Liver (tissue), 3 donors: ENCODE data around the gene GPM6B.

Experiments
- CTCF ChIP-seq: fragments of 150-350 bp; IDR thresholded peaks from 2 replicates; pipeline ENCODE4 v1.5.1; 2017; ENCODE audit warnings: improper control_type of control experiment, low read depth, low read length; ENCODE audit not compliant: missing input control
- EGR1 ChIP-seq, 2 donors: IDR thresholded peaks; 2 replicates each; pipeline ENCODE4 v1.6.1; 2016 to 2018; ENCODE audit warnings: antibody characterized with exemption in 2 of 2, low read depth in 2 of 2
- FOXA1 ChIP-seq: IDR thresholded peaks from 2 replicates; pipeline ENCODE4 v1.6.1; 2016; ENCODE audit warnings: antibody characterized with exemption
- GABPA ChIP-seq, 2 donors: IDR thresholded peaks in 1 of 2; conservative IDR thresholded peaks in 1 of 2; 2 replicates each; pipeline ENCODE4 v1.6.1; 2016; ENCODE audit warnings: antibody characterized with exemption in 2 of 2, mild to moderate bottlenecking in 1 of 2, moderate library complexity in 1 of 2
- HNF4G ChIP-seq: IDR thresholded peaks from 2 replicates; pipeline ENCODE4 v1.6.1; 2016; ENCODE audit warnings: antibody characterized with exemption
- TAF1 ChIP-seq: conservative IDR thresholded peaks from 2 replicates; pipeline ENCODE4 v1.6.1; 2016; ENCODE audit warnings: antibody characterized with exemption, mild to moderate bottlenecking
- YY1 ChIP-seq: IDR thresholded peaks from 2 replicates; pipeline ENCODE4 v1.6.1; 2016; ENCODE audit warnings: antibody characterized with exemption, mild to moderate bottlenecking
- TF ChIP-seq, protein P1 (sequence below): IDR thresholded peaks from 2 replicates; pipeline ENCODE4 v1.6.1; 2016; ENCODE audit warnings: antibody characterized with exemption
- TF ChIP-seq, protein P2 (sequence below): IDR thresholded peaks from 2 replicates; pipeline ENCODE4 v1.6.1; 2016; ENCODE audit warnings: antibody characterized with exemption, mild to moderate bottlenecking
- donor health status: healthy.
- donor health status: healthy.

DNA sequence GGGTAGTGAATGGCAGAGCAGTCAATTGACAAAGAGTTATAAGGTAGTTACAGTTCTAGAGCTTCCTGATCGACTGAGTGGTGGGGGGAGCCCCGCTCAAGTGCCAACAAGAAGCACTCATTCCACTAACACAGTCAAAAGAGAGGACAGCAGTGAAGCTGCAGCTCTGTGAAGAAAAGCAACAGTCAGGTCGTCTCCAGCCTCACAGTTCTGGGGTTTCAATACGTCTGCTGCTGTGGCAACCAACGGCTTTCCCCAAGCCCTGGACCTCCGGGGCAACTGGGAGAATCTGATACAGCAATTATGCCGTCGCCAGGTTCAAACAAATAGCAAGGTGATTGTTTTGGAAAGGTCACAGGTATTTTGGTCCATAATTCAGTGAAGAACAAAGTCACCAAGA is 30.8 kb downstream of the GPM6B start:
- no peak for TF ChIP-seq CTCF
- TF ChIP-seq FOXA1, result no peak
- TF ChIP-seq, protein P1, sequence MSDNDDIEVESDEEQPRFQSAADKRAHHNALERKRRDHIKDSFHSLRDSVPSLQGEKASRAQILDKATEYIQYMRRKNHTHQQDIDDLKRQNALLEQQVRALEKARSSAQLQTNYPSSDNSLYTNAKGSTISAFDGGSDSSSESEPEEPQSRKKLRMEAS, result no peak
- TF ChIP-seq TAF1, result no peak
- TF ChIP-seq, protein P2, sequence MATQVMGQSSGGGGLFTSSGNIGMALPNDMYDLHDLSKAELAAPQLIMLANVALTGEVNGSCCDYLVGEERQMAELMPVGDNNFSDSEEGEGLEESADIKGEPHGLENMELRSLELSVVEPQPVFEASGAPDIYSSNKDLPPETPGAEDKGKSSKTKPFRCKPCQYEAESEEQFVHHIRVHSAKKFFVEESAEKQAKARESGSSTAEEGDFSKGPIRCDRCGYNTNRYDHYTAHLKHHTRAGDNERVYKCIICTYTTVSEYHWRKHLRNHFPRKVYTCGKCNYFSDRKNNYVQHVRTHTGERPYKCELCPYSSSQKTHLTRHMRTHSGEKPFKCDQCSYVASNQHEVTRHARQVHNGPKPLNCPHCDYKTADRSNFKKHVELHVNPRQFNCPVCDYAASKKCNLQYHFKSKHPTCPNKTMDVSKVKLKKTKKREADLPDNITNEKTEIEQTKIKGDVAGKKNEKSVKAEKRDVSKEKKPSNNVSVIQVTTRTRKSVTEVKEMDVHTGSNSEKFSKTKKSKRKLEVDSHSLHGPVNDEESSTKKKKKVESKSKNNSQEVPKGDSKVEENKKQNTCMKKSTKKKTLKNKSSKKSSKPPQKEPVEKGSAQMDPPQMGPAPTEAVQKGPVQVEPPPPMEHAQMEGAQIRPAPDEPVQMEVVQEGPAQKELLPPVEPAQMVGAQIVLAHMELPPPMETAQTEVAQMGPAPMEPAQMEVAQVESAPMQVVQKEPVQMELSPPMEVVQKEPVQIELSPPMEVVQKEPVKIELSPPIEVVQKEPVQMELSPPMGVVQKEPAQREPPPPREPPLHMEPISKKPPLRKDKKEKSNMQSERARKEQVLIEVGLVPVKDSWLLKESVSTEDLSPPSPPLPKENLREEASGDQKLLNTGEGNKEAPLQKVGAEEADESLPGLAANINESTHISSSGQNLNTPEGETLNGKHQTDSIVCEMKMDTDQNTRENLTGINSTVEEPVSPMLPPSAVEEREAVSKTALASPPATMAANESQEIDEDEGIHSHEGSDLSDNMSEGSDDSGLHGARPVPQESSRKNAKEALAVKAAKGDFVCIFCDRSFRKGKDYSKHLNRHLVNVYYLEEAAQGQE, result no peak
- no peak for TF ChIP-seq HNF4G
- TF ChIP-seq GABPA (IDR thresholded peaks at IDR 0.05 in 1 of 2, conservative IDR thresholded peaks at IDR 0.05 in 1 of 2), result no peak
- no peak for TF ChIP-seq EGR1 (IDR thresholded peaks at IDR 0.05; ENCODE audit: low read depth in 2 of 2)
- no peak for TF ChIP-seq YY1
